Inflammatory macrophage (primary cell): ENCODE results near the gene THEMIS.

ENCODE experiments used
- DNase-seq, 2 donors: peaks; one replicate each; pipeline ENCODE4 v3.0.0-alpha.2; 2020 to 2022

The THEMIS gene

GRCh38 chr6:127858727-127859391, 42.0 kb downstream of the THEMIS start:
- DNase-seq: no peak

- no peak for DNase-seq
Measured at GRCh38 chr6:127857051-127857637, 43.7 kb downstream of the THEMIS start.

GRCh38 chr6:127855542-127856159, 45.2 kb downstream of the THEMIS start:
- no peak for DNase-seq

GRCh38 chr6:127854009-127854408, 46.8 kb downstream of the THEMIS start:
- DNase-seq: no peak

- DNase-seq: no peak
Measured at GRCh38 chr6:127851197-127851596, 49.7 kb downstream of the THEMIS start.

- DNase-seq: no peak
Measured at GRCh38 chr6:127845242-127845641, 55.6 kb downstream of the THEMIS start.

GRCh38 chr6:127844529-127844928, 56.3 kb downstream of the THEMIS start:
- DNase-seq: no peak

GRCh38 chr6:127843582-127843981, 57.3 kb downstream of the THEMIS start:
- DNase-seq: no peak

GRCh38 chr6:127842562-127842961, 58.3 kb downstream of the THEMIS start:
- DNase-seq: no peak

GRCh38 chr6:127841811-127842210, 59.0 kb downstream of the THEMIS start:
- no peak for DNase-seq

- DNase-seq: no peak
Measured at GRCh38 chr6:127834136-127834535, 66.7 kb downstream of the THEMIS start.

GRCh38 chr6:127833336-127833735, 67.5 kb downstream of the THEMIS start:
- no peak for DNase-seq

- no peak for DNase-seq
Measured at GRCh38 chr6:127832381-127832780, 68.5 kb downstream of the THEMIS start.

- DNase-seq: no peak
Measured at GRCh38 chr6:127824061-127824460, 76.8 kb downstream of the THEMIS start.

- no peak for DNase-seq
Measured at GRCh38 chr6:127821431-127821830, 79.4 kb downstream of the THEMIS start.

GRCh38 chr6:127818149-127818548, 82.7 kb downstream of the THEMIS start:
- DNase-seq: no peak

- no peak for DNase-seq
Measured at GRCh38 chr6:127816643-127817042, 84.2 kb downstream of the THEMIS start.

- DNase-seq: no peak
Measured at GRCh38 chr6:127813699-127814027, 87.2 kb downstream of the THEMIS start.

GRCh38 chr6:127812985-127813698, 87.7 kb downstream of the THEMIS start:
- no peak for DNase-seq

- DNase-seq: no peak
Measured at GRCh38 chr6:127811900-127812570, 88.8 kb downstream of the THEMIS start.

- no peak for DNase-seq
Measured at GRCh38 chr6:127807806-127808517, 92.9 kb downstream of the THEMIS start.

- DNase-seq: no peak
Measured at GRCh38 chr6:127796713-127797112, 104.1 kb downstream of the THEMIS start.
